ENCODE measurements around the gene CACNA1B.

The CACNA1B gene

DNA sequence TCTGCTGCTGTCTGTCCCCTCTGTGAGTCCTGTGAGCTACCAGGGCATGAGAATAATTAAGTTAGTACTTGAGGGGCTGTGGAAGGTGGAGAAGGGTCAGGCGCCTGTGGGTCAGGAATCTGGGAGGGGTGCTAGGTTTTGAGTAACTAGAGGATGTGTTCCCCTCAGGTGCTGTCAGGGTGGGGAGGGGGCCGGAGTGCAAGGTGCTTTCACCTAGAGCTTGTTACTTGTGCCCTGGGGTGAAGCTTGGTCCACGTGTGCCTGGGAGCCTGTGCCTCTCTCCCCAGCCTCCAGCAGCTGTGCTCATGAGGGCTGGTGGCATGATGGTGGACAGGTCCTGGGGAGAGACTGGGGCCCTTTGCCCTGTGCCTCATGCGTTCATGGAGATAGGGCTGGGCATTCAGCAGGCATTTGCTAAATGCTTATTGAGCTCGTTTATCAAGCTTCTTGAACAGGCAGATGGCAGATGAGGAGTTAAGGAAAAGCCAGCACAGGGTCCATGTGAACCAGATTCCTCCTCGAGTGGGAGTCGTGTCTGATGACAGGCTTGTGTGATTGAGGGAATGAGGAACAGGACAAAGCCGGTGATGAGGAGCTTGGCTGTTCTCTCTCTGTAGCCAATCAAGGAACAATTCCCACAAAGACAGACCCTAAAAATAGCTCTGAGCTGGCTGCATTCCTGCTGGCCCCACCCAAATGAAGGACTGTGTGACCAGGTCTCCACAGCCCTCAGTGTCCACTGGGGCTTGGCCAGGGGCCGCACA is 40.9 kb downstream of the CACNA1B start:
- in situ Hi-C loops (cut with MboI; ENCODE audit: low sequenced_read_pairs): no loop called here

DNA sequence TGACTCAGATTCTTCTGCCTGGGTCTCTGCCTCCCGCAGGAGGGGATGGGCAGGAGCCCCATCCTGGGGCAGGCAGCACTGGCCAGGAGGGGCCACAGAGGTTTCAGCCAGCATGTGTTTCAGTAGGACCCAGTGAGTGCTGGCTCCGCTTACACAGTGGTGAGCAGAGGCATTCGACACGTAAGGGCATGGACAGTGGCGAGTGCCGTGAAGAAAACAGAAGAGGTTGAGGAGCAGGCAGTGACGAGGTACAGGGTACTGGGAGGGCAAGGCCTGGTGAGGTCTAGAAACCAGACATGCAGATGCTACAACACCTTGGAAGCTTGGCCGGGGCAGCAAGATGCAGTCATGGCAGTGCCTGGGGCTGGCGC is 41.5 kb downstream of the CACNA1B start:
- in situ Hi-C loops (cut with MboI; ENCODE audit: low sequenced_read_pairs): no loop called here

DNA sequence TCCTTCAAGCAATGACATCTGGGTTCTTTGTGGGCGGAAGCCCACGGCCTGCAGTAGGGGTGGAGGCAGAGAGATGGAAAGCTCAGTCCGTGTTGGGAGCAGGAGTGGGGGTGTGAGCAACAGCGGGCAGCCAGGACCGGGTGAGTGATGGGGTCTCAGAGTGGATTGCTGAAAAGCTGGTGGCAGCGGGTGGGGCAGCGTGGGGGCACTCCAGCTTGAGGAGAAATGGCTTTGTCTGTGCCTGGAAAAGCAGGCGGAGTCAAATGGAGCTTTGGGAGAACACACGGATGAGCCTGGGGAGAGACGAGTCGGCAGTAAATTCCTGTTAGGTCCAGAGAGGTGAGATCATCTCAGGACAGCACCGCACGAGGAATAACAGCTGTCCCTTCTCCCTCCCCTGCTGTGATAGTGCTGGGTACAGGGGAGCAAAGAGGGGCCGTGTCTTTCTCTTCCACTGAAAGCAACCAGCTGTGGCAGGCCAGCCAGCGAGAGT is 42.1 kb downstream of the CACNA1B start:
- in situ Hi-C loops (cut with MboI; ENCODE audit: low sequenced_read_pairs): no loop called here

DNA sequence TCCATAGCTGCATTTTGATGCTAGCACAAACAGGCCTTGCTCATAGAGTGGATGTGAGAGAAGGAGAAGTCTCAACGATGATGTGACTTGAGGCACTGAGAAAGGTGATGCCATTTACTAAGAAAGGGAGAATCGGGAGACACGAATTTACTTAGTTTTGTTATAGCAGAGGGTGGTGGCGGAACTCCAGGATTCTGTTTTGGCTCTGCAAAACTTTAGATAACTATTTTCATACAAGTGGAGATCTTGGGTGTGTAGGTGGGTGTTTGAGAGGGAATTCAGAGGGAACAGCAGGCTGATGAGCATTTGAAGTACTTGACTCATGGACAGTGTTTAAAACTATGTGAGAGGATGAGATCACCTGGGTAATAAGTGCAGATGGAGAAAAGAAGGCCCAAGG is 43.2 kb downstream of the CACNA1B start:
- in situ Hi-C loops (cut with MboI; ENCODE audit: low sequenced_read_pairs): no loop called here

DNA sequence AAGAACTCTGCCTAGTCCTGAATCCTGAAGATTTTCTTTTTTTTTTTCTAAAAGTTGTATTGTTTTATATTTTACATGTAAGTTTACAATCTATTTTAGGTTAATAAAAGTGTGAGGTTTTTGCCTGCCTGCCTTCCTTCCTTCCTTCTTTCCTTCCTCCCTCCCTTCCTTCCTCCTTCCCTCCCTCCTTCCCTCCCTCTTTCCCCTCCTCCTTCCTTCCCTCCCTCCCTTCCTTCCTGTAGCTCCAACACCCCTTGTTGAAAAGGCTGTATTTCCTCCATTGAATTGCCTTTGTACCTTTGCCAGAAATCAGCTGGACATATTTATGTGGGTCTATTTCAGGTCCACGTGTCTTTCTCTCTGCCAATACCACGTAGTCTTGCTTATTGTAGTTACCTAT is 46.6 kb downstream of the CACNA1B start:
- in situ Hi-C loops (cut with MboI; ENCODE audit: low sequenced_read_pairs): no loop called here

DNA sequence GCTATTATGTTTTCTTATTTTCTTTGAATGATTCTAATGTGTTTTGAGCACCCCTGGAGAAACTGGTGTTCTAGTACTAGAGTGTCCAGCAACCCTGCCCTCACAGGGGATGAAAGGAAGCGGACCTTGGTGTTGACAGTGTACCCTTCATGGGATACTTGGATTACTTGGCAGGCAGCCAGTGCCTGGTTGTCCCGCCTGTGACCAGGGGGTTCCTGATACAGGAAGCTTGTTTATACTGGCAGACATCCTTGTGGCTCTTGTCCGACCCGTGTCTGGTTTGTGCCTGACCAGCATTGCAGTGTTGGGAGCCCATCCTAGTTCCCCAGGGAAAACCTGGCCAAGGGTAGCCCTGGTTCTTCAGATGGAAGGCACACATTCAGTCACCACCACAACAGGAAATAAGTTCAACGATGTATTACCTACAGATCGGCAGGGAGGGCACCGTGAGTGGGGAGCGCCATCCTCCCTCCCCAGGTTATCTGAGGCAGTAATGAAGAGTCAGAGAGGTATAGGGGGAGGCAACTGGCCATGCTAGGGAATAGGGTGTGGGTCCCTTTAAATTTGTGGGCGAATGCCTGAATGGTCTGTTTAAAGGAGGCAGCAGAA is 47.3 kb downstream of the CACNA1B start:
- in situ Hi-C loops (cut with MboI; ENCODE audit: low sequenced_read_pairs): no loop called here

GRCh38 chr9:137943655-137944054 is 66.1 kb downstream of the CACNA1B start:
- in situ Hi-C loops (cut with MboI; ENCODE audit: low sequenced_read_pairs): no loop called here

DNA sequence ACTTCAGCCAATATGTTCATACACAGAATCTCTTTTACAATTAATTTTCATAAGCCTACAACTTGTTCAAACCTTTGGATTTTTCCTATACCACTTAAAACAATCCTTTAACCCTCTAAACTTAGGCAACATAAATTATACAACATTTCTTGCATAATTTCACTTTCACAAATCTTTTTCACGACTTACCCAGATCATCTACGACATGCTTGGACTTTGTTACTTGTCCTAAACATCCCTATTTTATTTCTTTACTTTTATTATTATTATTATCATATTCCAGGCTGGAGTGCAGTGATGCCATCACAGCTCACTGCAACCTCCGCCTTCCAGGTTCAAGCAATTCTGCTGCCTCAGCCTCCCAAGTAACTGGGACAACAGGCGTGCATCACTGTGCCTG is 68.0 kb downstream of the CACNA1B start:
- in situ Hi-C loops (cut with MboI; ENCODE audit: low sequenced_read_pairs): no loop called here

DNA sequence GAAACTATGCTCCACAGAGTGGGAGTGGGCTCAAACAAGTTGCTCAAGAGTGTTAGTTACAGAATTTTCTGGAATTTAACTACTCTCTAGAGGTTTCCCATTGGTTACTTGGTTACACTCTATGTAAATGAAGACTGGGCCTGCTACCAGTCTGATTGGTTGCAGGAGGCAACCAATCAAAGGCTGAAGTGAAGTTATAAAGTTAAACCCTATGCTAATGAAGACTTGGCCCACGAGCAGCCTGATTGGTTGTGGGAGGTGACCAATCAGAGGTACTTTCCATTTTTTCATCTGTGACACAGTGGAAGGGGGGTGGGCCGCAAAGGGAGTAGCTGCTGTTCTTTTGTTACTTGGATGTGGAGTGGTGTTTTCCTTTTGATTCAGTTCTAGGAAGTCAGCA is 69.4 kb downstream of the CACNA1B start:
- in situ Hi-C loops (cut with MboI; ENCODE audit: low sequenced_read_pairs): no loop called here

- in situ Hi-C loops (cut with MboI; ENCODE audit: low sequenced_read_pairs): no loop called here
Measured at GRCh38 chr9:137948642-137949041, 71.1 kb downstream of the CACNA1B start.

DNA sequence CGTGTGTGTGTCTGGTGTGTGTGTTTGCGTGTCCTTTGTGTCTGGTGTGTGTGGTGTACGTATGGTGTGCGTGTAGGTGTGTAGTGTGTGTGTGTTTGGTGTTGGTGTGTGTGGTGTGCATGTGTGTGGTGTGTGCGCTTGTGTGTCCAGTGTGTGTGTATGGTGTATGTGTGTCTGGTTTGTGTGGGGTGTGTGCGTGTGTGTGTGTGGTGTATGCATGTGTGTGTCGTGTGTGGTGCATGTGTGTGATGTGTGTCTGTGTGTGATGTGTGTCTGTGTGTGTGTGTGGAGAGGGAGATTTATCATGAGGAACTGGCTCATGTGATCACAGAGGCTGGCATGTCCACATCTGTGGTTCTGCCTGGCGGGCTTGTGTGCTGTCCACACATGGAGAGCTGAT is 71.7 kb downstream of the CACNA1B start:
- in situ Hi-C loops (cut with MboI; ENCODE audit: low sequenced_read_pairs): no loop called here

DNA sequence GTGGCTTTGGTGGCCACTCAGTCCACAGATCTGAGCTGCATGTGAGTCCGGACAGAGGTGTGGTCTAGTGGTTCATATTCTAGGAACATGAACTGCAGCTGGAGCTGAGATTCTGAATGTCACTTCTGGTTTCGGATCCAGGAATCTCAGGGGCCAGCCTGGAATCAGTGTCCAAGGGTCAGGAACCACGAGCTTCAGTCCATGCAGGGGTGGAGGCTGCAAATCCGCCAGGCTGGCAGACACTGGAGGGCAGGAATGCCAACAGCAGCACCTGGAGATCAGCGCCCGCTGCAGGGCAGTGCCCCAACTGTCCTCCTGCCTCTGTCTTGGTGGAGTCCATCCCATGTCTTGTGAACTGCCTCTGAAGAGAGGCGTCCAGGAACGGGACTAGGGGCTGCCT is 73.5 kb downstream of the CACNA1B start:
- in situ Hi-C loops (cut with MboI; ENCODE audit: low sequenced_read_pairs): no loop called here

- in situ Hi-C loops (cut with MboI; ENCODE audit: low sequenced_read_pairs): no loop called here
Measured at GRCh38 chr9:137951597-137952490, 74.3 kb downstream of the CACNA1B start.

- in situ Hi-C loops (cut with MboI; ENCODE audit: low sequenced_read_pairs): no loop called here
Measured at GRCh38 chr9:137952976-137953666, 75.5 kb downstream of the CACNA1B start.

GRCh38 chr9:137953683-137954438 is 76.3 kb downstream of the CACNA1B start:
- in situ Hi-C loops (cut with MboI; ENCODE audit: low sequenced_read_pairs): no loop called here

DNA sequence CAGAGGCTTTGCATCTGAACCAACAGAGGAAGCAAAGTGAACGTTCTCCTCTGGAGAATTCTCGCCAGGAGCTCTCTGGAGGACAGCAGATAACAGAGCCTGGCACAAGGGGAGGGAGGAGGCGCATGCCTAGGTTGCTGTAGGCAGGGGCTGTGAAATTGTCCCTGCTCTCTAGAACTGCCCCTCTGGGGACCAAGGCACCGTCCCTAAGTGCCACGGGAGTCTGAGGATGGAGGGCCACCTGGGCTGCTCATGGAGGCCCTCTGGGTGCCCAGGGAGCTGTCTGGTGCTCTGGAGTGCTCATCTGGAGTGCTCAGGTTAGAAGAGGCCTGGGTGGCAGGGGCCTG is 77.6 kb downstream of the CACNA1B start:
- in situ Hi-C loops (cut with MboI; ENCODE audit: low sequenced_read_pairs): no loop called here

DNA sequence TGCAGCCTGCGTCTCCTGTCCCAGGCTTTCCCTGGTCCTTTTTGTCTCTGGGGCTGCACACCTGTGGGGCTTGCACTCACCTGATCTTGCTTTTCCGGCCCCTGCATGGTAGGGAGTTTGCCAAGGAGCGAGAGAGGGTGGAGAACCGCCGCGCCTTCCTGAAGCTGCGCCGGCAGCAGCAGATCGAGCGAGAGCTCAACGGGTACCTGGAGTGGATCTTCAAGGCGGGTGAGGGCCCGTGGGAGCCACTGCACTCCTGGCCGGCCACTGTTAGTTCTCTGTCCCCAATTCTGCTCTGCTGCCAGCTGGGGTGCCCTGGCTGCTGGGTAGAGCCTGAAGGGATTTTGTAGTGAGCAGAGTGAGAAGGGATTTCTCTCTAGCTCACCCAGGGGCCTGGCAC is 78.0 kb downstream of the CACNA1B start:
- in situ Hi-C loops (cut with MboI; ENCODE audit: low sequenced_read_pairs): no loop called here

GRCh38 chr9:137956039-137956438 is 78.5 kb downstream of the CACNA1B start:
- in situ Hi-C loops (cut with MboI; ENCODE audit: low sequenced_read_pairs): no loop called here

GRCh38 chr9:137956688-137957385 is 79.3 kb downstream of the CACNA1B start:
- in situ Hi-C loops (cut with MboI; ENCODE audit: low sequenced_read_pairs): no loop called here

Data from HL-60/S4 (cell line).